ENCODE data around the gene SCUBE1. TPM values are rescaled to one million over a fixed set of nuclear protein-coding genes. Genes with fewer than 3 reads are reported as not detected.
A peak's percentile ranks its signal among the peaks of the same experiment; 100 is the strongest.

The SCUBE1 gene
- total RNA-seq, 2 experiments from 2014 or later = 0.08 to 0.23 TPM

- no peaks in the 10 kb centered on the region for H3K9me3 Mint-ChIP-seq
- no peak overlapping the region for H3K27ac Mint-ChIP-seq
- peaks cover 4% of the 10 kb centered on the region for H3K4me1 Mint-ChIP-seq
- no peak overlapping the region for H3K4me3 Mint-ChIP-seq
- H3K27me3 Mint-ChIP-seq = peaks cover 5% of the 10 kb centered on the region
- no peak for DNase-seq
- no peaks in the 10 kb centered on the region for H3K36me3 Mint-ChIP-seq
These were observed 111.5 kb downstream of the SCUBE1 start for GRCh38 chr22:43231724-43232034.

- peaks cover 5% of the 10 kb centered on the region for H3K4me1 Mint-ChIP-seq
- no peaks in the 10 kb centered on the region for H3K36me3 Mint-ChIP-seq
- H3K4me3 Mint-ChIP-seq = no peak overlapping the region
- no peaks in the 10 kb centered on the region for H3K9me3 Mint-ChIP-seq
- H3K27me3 Mint-ChIP-seq = peaks cover 5% of the 10 kb centered on the region
- H3K27ac Mint-ChIP-seq = no peak overlapping the region
- peak; percentile 70 for DNase-seq
These were observed 112.0 kb downstream of the SCUBE1 start for GRCh38 chr22:43230971-43231723.

- DNase-seq = no peak
- H3K4me3 Mint-ChIP-seq = no peak overlapping the region
- peaks cover 5% of the 10 kb centered on the region for H3K27me3 Mint-ChIP-seq
- no peak overlapping the region for H3K27ac Mint-ChIP-seq
- H3K4me1 Mint-ChIP-seq = peaks cover 8% of the 10 kb centered on the region
- H3K36me3 Mint-ChIP-seq = no peaks in the 10 kb centered on the region
- H3K9me3 Mint-ChIP-seq = no peaks in the 10 kb centered on the region
These were observed 112.6 kb downstream of the SCUBE1 start for GRCh38 chr22:43230571-43230970.

- Mint-ChIP-seq H3K4me1 (peaks cover 8% of the 10 kb centered on the region), H3K27ac (no peak overlapping the region), H3K36me3 (no peaks in the 10 kb centered on the region), H3K4me3 (no peak overlapping the region), H3K9me3 (no peaks in the 10 kb centered on the region), H3K27me3 (peaks cover 5% of the 10 kb centered on the region)
- no peak for DNase-seq
These were observed 114.3 kb downstream of the SCUBE1 start for GRCh38 chr22:43228863-43229262.

- H3K4me1 Mint-ChIP-seq = peaks cover 8% of the 10 kb centered on the region
- no peak overlapping the region for H3K27ac Mint-ChIP-seq
- H3K27me3 Mint-ChIP-seq = peaks cover 5% of the 10 kb centered on the region
These were observed 114.8 kb downstream of the SCUBE1 start for GRCh38 chr22:43228330-43228729.

GRCh38 chr22:43227239-43227630 lies 115.9 kb downstream of the SCUBE1 start:
- peaks cover 5% of the 10 kb centered on the region for H3K27me3 Mint-ChIP-seq
- H3K4me1 Mint-ChIP-seq = peaks cover 8% of the 10 kb centered on the region
- no peaks in the 10 kb centered on the region for H3K36me3 Mint-ChIP-seq
- DNase-seq = no peak
- no peak overlapping the region for H3K4me3 Mint-ChIP-seq
- no peaks in the 10 kb centered on the region for H3K9me3 Mint-ChIP-seq
- H3K27ac Mint-ChIP-seq = no peak overlapping the region

More at GRCh38 chr22:43228330-43228729, 114.8 kb downstream of the SCUBE1 start:
- Mint-ChIP-seq H3K9me3 (no peaks in the 10 kb centered on the region), H3K36me3 (no peaks in the 10 kb centered on the region), H3K4me3 (no peak overlapping the region)
- no peak for DNase-seq

- peaks cover 8% of the 10 kb centered on the region for H3K4me1 Mint-ChIP-seq
- H3K9me3 Mint-ChIP-seq = no peaks in the 10 kb centered on the region
- H3K27me3 Mint-ChIP-seq = peaks cover 5% of the 10 kb centered on the region
- no peak overlapping the region for H3K27ac Mint-ChIP-seq
- H3K4me3 Mint-ChIP-seq = no peak overlapping the region
- DNase-seq = peak; percentile 14
- H3K36me3 Mint-ChIP-seq = no peaks in the 10 kb centered on the region
These were observed 116.6 kb downstream of the SCUBE1 start for GRCh38 chr22:43226377-43227238.

GRCh38 chr22:43225609-43226008 lies 117.6 kb downstream of the SCUBE1 start:
- Mint-ChIP-seq H3K4me1 (peaks cover 4% of the 10 kb centered on the region), H3K4me3 (no peak overlapping the region), H3K9me3 (no peaks in the 10 kb centered on the region), H3K27ac (no peak overlapping the region), H3K36me3 (no peaks in the 10 kb centered on the region), H3K27me3 (no peaks in the 10 kb centered on the region)
- no peak for DNase-seq

GRCh38 chr22:43222987-43223386 lies 120.2 kb downstream of the SCUBE1 start:
- Mint-ChIP-seq H3K4me3 (no peak overlapping the region), H3K9me3 (no peaks in the 10 kb centered on the region), H3K27ac (no peak overlapping the region), H3K4me1 (peaks cover 4% of the 10 kb centered on the region), H3K27me3 (no peaks in the 10 kb centered on the region), H3K36me3 (no peaks in the 10 kb centered on the region)
- no peak for DNase-seq

- Mint-ChIP-seq H3K36me3 (no peaks in the 10 kb centered on the region), H3K27ac (no peak overlapping the region), H3K4me3 (no peak overlapping the region)
These were observed 120.9 kb downstream of the SCUBE1 start for GRCh38 chr22:43222262-43222661.

GRCh38 chr22:43220625-43221380 lies 122.4 kb downstream of the SCUBE1 start:
- DNase-seq = no peak
- Mint-ChIP-seq H3K4me3 (no peak overlapping the region), H3K9me3 (no peaks in the 10 kb centered on the region), H3K36me3 (no peaks in the 10 kb centered on the region), H3K27me3 (no peaks in the 10 kb centered on the region), H3K4me1 (no peaks in the 10 kb centered on the region), H3K27ac (no peak overlapping the region)

More at GRCh38 chr22:43222262-43222661, 120.9 kb downstream of the SCUBE1 start:
- Mint-ChIP-seq H3K9me3 (no peaks in the 10 kb centered on the region), H3K4me1 (peaks cover 4% of the 10 kb centered on the region), H3K27me3 (no peaks in the 10 kb centered on the region)
- DNase-seq = no peak

GRCh38 chr22:43218786-43219185 lies 124.4 kb downstream of the SCUBE1 start:
- H3K36me3 Mint-ChIP-seq = no peaks in the 10 kb centered on the region
- H3K9me3 Mint-ChIP-seq = no peaks in the 10 kb centered on the region
- H3K4me3 Mint-ChIP-seq = no peak overlapping the region
- DNase-seq = no peak
- no peak overlapping the region for H3K27ac Mint-ChIP-seq
- H3K27me3 Mint-ChIP-seq = no peaks in the 10 kb centered on the region
- H3K4me1 Mint-ChIP-seq = no peaks in the 10 kb centered on the region

- Mint-ChIP-seq H3K27ac (no peak overlapping the region), H3K27me3 (no peaks in the 10 kb centered on the region), H3K4me1 (no peaks in the 10 kb centered on the region), H3K9me3 (no peaks in the 10 kb centered on the region), H3K36me3 (no peaks in the 10 kb centered on the region), H3K4me3 (no peak overlapping the region)
- no peak for DNase-seq
These were observed 125.7 kb downstream of the SCUBE1 start for GRCh38 chr22:43217285-43218030.

- Mint-ChIP-seq H3K4me3 (no peak overlapping the region), H3K36me3 (no peaks in the 10 kb centered on the region), H3K9me3 (no peaks in the 10 kb centered on the region), H3K27ac (no peak overlapping the region), H3K27me3 (no peaks in the 10 kb centered on the region), H3K4me1 (no peaks in the 10 kb centered on the region)
- no peak for DNase-seq
These were observed 126.4 kb downstream of the SCUBE1 start for GRCh38 chr22:43216738-43217137.

Measured in activated naive CD8-positive, alpha-beta T cell treated with anti-CD3 and anti-CD28 coated beads for 36 hours (primary cell).